Stimulated activated CD4-positive, alpha-beta T cell treated with anti-CD3 and anti-CD28 coated beads, Interleukin-15, amount 100 ng/mL, for 1 hour (primary cell): ENCODE data around the gene CCDC137.

Experiments
- DNase-seq, 2 donors: peaks; one replicate each; pipeline ENCODE4 v3.0.0-alpha.2; 2020; ENCODE audit warnings: low read depth in 1 of 2, low spot score in 1 of 2

CCDC137 gene

DNA sequence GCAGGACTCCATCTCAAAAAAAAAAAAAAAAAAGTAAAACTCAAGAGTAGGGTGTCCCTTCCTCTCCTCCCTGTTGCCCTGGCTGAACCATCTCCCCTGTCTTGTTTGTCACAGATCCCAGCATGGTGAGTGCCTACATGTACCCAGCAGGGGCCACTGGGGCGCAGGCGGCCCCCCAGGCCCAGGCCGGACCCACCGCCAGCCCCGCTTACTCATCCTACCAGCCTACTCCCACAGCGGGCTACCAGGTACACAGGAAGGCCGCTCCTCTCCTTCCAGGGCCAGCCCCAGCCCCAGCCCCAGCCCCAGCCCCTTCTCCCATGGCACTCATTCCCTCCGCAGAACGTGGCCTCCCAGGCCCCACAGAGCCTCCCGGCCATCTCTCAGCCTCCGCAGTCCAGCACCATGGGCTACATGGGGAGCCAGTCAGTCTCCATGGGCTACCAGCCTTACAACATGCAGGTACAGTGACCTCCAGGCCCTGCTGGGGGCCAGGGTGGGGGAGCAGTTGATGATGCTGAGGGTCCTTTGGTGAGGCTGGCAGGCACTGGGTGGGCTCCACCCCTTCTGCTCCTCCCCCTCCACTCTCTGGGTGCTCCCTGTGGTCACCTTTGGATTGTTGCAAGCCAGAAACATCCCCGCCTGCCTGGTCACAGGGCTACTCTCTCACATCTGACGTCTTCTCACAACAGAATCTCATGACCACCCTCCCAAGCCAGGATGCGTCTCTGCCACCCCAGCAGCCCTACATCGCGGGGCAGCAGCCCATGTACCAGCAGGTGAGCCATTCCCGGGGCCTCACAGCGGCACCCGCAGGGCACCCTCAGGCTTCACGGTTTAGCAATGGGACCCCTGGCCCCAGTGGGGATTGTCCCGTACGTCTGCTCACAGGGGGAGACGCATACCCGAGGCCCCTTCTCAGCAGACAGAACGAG lies 34.1 kb downstream of the CCDC137 start:
- DNase-seq: no peak

DNA sequence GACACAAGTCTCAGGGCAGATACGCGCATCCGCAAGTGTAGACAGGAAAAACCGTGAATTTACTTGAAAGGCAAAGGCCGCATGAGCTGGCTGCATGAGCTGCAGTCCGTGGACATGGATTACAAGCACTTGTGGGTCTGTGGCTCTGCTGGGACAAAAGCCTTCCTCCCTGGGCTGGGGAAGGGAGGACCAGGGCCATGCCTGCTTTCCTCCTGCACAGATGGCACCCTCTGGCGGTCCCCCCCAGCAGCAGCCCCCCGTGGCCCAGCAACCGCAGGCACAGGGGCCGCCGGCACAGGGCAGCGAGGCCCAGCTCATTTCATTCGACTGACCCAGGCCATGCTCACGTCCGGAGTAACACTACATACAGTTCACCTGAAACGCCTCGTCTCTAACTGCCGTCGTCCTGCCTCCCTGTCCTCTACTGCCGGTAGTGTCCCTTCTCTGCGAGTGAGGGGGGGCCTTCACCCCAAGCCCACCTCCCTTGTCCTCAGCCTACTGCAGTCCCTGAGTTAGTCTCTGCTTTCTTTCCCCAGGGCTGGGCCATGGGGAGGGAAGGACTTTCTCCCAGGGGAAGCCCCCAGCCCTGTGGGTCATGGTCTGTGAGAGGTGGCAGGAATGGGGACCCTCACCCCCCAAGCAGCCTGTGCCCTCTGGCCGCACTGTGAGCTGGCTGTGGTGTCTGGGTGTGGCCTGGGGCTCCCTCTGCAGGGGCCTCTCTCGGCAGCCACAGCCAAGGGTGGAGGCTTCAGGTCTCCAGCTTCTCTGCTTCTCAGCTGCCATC lies 34.9 kb downstream of the CCDC137 start:
- no peak for DNase-seq

DNA sequence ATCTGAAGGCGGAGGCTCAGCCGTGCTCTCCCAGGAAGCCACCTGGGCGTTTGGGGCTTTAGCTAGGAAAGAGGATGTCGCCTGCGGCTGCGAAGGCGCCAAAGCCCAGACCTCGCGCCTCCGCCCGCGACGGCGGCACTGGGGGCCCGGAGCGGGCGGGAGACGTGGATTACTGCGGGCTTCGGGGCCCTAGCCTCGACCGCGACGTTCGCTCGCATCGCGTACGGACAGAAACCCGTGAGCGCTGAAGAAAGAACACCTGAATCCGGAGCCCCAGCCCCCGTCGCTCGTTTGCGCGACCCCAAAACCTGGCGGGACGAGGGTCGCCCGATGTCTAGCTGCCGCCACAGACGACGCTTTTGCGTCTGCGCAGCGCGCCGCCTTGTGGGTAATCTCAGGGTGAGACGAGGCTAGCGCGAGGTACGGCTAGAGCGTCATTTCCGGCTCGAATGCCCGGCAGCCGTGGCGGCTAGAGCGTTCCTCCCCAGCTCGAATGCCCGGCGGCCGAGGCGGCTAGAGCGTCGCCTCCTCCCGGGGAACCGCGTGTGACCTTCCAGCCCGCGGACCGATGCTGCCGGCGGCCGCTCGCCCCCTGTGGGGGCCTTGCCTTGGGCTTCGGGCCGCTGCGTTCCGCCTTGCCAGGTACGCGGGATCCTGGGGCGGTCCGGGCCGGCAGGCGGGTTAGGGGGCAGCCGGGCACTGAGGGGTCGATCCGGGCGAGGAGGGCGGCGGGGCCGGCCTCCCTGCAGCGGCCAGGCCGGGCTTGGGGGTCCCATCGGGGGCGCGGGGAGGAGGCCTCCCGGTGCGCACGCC lies 36.6 kb downstream of the CCDC137 start, which contains the start of gene MRPL12:
Gene MRPL12 (plus strand): TSS at position 434 of the 813 bp plus-strand sequence. CDS start 135 bp downstream, at position 569.
- peak; percentile 74 to 83 for DNase-seq

DNA sequence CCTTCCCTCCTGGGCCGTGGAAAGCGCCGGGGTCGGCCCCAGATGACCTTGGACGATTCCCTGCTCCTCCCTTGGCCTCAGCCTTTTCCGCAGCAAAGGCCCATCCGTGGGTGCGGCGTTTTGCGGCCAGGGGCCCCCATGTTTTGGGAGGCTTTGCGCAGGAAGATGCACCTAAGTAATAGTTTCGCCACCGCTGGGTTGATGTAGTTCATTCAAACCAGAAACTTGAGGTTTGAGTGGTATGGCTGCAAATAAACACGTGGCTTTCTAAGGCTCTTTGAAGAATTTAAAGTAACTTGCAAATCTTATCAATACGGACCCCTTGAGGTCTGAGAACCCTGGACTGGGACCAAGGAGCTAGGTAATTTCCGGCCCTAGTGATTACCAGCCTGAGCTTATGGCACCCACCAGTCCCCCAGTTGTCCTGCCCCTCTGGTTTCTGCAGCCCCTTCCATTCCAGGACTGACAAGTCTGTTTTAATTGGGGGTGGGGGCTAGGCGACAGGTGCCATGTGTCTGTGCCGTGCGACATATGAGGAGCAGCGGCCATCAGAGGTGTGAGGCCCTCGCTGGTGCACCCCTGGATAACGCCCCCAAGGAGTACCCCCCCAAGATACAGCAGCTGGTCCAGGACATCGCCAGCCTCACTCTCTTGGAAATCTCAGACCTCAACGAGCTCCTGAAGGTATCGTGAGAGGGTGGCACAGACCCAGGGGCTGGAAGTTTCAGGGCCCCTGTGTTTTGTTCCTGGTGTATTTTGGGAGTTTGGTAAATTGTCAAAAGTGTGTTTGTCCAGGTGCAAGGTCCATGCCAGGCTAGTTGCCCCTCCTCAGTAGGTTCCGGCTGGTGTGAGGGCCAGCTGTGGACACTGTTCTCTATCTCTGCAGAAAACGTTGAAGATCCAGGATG lies 37.5 kb downstream of the CCDC137 start:
- DNase-seq: no peak

DNA sequence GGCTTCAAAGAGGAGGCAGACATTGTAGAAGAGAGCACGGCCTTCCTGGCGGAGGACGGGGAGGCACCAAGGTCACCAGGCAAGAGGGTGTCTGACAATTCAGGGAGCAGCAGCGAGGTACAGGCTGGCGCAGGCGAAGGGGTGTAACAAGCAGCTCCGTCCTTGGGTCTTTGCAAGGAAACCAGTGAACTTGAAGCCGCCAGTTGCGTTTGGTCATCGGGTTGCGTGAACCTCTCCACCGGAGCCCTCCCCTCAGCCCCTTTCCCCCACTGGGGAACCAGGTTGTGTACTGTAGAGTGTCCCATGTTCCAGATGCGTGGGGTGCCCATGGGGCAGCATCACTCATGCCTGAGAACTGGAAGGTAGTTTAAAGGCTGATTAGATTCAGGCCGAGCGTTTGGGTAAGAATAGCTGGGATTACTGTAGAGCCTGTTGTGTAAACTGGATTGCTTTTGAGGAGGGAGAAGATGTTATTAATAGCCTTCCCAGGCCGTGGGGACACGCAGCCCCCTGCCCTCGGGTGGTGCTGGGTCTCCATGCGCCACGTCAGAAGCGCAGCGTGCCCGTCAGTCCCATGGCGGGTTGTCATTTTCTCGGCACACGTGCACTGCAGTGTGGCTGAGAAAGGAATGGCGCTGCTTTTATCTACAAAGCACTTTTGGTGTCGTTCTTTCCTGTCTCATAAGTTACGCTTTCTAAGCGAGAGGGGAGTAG lies 39.1 kb downstream of the CCDC137 start:
- no peak for DNase-seq

- DNase-seq: no peak
Observed at GRCh38 chr17:81706232-81706611, 39.7 kb downstream of the CCDC137 start.

DNA sequence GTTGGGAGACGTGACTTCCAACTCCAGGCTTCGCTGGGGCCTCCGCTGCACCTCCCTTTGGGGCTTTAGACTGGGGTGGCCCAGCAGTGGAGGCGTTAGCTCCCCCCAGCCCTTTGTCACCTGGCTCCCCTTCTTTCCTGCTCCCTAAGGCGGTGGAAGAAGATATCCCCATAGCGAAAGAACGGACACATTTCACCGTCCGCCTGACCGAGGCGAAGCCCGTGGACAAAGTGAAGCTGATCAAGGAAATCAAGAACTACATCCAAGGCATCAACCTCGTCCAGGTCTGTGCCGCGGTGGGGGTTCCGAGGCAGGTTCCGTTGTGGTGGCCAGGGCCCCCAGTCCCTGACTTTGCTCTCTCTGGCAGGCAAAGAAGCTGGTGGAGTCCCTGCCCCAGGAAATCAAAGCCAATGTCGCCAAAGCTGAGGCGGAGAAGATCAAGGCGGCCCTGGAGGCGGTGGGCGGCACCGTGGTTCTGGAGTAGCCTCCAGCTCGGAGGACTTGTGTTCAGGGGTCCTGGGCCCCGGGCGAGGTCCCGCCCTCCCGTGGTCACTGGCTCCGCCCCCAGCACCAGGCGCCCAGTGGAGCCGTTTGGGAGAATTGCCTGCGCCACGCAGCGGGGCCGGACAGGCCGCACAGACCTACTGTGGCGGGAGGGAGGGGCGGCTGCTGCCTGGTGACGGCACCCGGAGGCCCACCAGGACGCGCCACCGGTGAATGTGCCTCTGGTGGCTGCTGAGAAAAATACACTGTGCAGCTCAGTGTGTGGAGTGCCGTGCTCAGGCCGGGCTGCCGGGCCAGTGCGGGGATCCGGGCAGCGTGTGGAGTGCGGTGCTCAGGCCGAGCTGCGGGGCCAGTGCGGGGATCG lies 40.5 kb downstream of the CCDC137 start:
- no peak for DNase-seq

DNA sequence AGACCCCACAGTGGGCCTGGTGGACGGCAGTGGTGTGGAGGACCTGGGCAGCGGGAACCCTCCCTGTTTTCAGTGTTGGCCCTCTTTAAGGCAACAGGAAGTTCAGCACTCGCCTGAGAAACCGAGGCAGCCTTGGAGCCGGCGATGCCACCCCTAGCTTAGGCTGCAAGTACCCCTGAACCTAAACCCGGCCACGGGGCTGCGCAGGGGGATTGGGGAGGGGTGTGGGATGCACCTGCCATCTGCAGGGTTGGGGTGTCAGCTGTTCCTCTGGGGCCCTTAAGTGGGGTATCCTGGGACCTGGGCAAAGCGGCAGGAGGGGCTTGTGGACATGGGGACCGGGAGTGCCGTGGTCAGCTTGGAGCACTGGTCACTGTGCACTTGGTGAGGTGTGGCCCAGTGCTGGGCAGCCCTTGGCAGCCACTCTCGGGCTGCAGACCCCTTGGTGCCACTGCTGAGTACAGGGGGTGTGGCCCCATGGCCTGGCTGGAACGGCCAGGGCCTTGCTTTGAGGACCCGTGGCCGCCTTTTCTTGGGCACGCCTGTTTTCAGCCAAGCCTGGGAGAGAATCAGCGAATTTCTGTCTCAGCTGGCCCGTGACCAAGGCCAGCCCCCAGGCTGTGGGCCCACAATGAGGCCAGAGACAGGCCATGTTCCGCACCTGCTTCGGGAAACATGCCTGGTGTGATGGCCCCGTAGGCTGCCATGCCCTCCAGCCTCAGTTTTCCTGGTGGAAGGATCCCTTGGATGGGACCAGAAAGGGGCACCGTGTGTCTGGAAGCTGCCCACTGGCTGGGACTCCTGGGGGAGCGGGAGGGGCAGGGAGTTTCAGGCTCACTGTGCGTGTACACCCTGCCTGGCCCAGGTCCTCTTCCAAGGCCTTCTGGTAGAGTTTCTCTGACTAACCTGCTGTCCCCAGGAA lies 41.4 kb downstream of the CCDC137 start:
- DNase-seq: no peak

DNA sequence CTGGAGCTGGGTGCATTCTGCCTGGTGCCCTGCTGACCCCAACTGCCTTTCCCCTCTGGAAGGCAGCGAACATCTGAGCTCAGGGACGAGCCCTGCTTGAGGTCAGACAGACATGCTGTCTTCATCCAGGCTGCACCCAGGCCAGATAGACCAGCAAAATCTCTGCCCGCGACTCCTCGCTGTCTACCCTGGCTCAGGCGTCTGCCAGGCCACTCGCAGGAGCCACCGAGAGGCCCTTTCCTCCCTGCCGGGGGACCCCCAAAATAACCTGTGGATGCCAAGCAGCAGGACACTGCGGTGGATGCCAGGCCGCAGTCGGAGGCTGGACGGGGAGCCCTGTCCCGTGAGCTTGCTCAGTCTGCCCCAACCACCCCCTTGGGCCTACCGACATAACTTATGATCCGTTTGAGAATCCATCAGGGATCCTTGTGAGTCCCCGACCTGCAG lies 42.2 kb downstream of the CCDC137 start:
- DNase-seq: no peak

- no peak for DNase-seq
Observed at GRCh38 chr17:81710514-81711308, 44.2 kb downstream of the CCDC137 start.

DNA sequence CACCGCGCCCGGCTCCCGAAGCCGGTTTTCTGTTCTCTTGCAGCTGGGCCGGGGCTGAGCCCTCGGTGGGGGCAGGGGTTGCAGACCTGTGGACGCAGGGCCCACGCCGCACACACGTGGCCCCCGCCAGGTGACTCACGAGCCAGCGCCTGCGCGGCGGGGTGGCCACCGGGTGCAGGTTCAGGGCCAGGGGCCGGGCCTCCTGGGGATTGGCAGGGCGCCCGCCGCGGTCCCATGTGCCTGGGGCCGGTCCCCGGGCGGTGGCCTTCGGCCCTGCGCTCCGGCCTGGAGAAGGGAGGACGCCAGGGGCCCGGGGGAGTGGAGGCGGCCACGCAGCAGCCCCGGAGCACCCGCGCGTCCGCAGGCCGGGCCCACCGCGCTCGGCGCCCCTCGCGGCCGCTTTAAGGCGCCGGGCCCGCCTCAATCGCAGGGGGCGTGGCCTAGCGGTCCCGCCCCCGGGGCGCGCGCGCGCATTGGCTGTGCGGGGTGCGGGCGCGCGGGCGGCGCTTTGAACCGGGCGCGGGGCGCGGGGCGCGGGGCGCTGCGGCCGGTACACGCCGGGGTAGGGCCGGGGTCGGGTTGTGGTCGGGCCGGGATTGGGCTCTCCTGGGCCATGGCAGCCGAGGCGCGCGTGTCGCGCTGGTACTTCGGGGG lies 45.4 kb downstream of the CCDC137 start, which contains the start of gene SLC25A10:
Gene SLC25A10 (plus strand): TSS at position 471 of the 654 bp plus-strand sequence. CDS start 143 bp downstream, at position 614.
- DNase-seq: peak; percentile 59 to 76

DNA sequence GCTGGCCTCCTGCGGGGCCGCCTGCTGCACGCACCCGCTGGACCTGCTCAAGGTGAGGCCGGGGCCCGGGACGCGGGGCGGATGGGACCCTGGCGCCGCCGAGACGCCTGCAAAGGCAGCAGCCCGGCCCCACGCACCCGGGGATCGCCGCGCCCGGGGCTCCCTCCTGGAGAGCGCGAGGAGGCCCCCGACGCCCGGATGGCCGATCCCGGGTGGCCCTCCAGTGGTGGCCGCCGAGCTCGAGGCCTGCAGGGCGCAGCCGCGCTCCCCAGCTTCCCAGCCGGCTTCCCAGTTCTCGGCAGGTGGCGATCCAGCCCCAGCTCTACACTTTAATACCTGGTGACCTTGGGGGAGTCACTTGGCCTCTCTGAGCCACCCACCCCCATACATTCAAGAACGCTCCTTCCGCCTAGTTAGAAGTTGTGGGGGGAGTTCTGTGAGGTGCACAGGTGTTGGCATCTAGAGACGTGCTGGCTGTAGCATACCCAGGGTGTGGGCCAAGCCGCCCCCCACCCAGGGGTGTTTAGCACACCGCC lies 46.0 kb downstream of the CCDC137 start:
- no peak for DNase-seq

GRCh38 chr17:81713004-81713555 lies 46.5 kb downstream of the CCDC137 start:
- DNase-seq: no peak

GRCh38 chr17:81713556-81714411 lies 47.2 kb downstream of the CCDC137 start:
- DNase-seq: no peak
